ENCODE data around the gene RHCE.
A peak's percentile ranks its signal among the peaks of the same experiment; 100 is the strongest.
"Not testable (repeated sequence)": the region's sequence is repeated elsewhere in the genome, so short reads cannot be mapped to it uniquely, and the experiment has no call there.

The RHCE gene

DNA sequence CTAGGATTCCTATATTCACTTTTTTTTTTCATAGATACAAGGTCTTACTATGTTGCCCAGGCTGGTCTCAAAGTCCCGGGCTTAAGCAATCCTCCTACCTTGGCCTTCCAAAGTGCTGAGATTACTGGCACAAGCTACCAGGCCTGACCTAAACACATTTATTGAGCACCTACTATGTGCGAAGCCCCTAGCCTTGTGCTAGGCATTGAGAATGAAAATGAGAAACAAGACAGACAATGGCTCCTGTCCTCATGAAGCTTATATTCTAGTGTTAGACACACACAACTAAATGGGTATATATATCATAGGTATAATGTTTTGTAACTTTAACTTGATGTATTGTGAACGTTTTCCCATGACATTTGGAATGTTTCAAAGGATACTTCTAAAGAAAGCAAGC lies 71.0 kb downstream of the RHCE start:
- ATAC-seq, result no peak
- Mint-ChIP-seq H3K27ac (no peak overlapping the region), H3K4me3 (no peak overlapping the region), H3K36me3 (peaks cover 39% of the 10 kb centered on the region), H3K27me3 (no peaks in the 10 kb centered on the region), H3K4me1 (no peaks in the 10 kb centered on the region), H3K9me3 (no peaks in the 10 kb centered on the region)

DNA sequence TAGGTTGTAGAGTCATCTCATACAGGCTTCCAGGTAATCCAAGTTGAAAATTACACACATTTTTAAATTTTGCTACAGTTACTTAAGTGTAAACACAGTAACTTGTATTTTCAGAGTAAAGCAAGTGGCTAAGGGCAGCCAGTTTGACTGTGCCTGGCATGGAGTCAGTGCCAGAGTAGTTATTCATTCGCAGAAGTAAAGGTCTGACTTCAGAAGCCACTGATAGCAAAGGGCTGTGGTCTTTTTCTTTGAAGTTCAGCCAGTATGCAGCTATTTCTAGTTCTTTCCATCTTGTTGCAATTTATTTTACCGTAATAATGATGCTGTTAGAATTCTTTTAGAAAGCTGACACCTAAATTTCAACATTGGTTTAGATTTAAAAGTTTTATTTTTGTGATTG lies 73.1 kb downstream of the RHCE start:
- H3K36me3 Mint-ChIP-seq, result peaks cover 47% of the 10 kb centered on the region
- peaks cover 10% of the 10 kb centered on the region for H3K4me1 Mint-ChIP-seq
- H3K9me3 Mint-ChIP-seq, result no peaks in the 10 kb centered on the region
- H3K27me3 Mint-ChIP-seq, result no peaks in the 10 kb centered on the region
- H3K4me3 Mint-ChIP-seq, result no peak overlapping the region
- no peak overlapping the region for H3K27ac Mint-ChIP-seq
- no peak for ATAC-seq

GRCh38 chr1:25343872-25344271 lies 76.8 kb downstream of the RHCE start:
- Mint-ChIP-seq H3K27ac (no peak overlapping the region), H3K4me1 (peaks cover 35% of the 10 kb centered on the region), H3K27me3 (no peaks in the 10 kb centered on the region), H3K36me3 (peaks cover 37% of the 10 kb centered on the region), H3K9me3 (no peaks in the 10 kb centered on the region), H3K4me3 (no peak overlapping the region)
- ATAC-seq, result no peak

DNA sequence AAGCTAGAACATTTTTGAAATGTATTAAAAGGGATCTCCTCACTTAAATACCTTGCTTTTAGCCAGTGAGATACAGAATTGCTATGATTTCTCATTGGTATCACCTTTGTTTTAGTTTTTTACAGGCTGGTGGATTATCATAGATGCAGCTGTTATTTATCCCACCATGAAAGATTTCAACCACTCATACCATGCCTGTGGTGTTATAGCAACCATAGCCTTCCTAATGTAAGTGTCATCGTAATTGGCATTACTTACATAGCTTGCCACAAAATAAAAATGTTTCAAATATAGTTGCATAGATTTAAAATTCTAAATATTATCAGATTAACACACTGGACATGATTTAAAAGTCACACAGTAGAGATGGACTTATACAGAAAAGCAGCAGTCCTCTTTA lies 77.8 kb downstream of the RHCE start:
- H3K4me1 Mint-ChIP-seq, result peaks cover 35% of the 10 kb centered on the region
- no peak overlapping the region for H3K27ac Mint-ChIP-seq
- no peak for ATAC-seq
- H3K36me3 Mint-ChIP-seq, result peaks cover 32% of the 10 kb centered on the region
- H3K9me3 Mint-ChIP-seq, result no peaks in the 10 kb centered on the region
- no peak overlapping the region for H3K4me3 Mint-ChIP-seq
- no peaks in the 10 kb centered on the region for H3K27me3 Mint-ChIP-seq

- Mint-ChIP-seq H3K27ac (no peak overlapping the region), H3K27me3 (no peaks in the 10 kb centered on the region), H3K4me3 (no peak overlapping the region), H3K9me3 (no peaks in the 10 kb centered on the region), H3K4me1 (peaks cover 35% of the 10 kb centered on the region), H3K36me3 (peaks cover 27% of the 10 kb centered on the region)
- ATAC-seq, result no peak
Observed at GRCh38 chr1:25341746-25342145, 78.9 kb downstream of the RHCE start.

DNA sequence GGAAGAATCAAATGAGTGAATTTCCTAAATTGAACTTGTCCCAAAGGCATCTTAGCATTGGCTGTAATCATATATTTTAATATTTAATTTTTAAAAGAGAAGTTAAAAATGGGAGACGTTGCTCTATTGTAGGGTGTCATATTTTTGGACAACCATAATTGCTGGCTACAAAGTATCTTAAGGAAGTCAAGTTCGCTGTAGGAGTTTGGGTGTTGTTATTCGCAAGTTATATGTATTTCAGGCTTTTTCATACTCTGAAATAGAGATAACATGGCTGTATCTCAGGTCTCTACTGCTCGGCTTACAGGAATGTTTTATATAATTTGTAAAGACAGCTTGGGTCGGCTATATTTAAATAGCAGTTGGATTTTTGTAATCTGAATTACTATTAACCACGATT lies 81.6 kb downstream of the RHCE start:
- Mint-ChIP-seq H3K36me3 (peaks cover 13% of the 10 kb centered on the region), H3K9me3 (no peaks in the 10 kb centered on the region), H3K27ac (peak overlapping the region; percentile 97), H3K4me1 (peaks cover 41% of the 10 kb centered on the region), H3K4me3 (peak overlapping the region; percentile 94), H3K27me3 (no peaks in the 10 kb centered on the region)
- no peak for ATAC-seq

GRCh38 chr1:25338188-25338981 lies 82.2 kb downstream of the RHCE start, which contains the start of gene TMEM50A:
Gene TMEM50A, plus strand, starts transcription at chr1:25338334. Its CDS starts 2,153 bp downstream, at chr1:25340487.
- Mint-ChIP-seq H3K4me1 (peaks cover 35% of the 10 kb centered on the region), H3K36me3 (peaks cover 7% of the 10 kb centered on the region), H3K4me3 (peak within 1 kb of the TSS; percentile 94)

DNA sequence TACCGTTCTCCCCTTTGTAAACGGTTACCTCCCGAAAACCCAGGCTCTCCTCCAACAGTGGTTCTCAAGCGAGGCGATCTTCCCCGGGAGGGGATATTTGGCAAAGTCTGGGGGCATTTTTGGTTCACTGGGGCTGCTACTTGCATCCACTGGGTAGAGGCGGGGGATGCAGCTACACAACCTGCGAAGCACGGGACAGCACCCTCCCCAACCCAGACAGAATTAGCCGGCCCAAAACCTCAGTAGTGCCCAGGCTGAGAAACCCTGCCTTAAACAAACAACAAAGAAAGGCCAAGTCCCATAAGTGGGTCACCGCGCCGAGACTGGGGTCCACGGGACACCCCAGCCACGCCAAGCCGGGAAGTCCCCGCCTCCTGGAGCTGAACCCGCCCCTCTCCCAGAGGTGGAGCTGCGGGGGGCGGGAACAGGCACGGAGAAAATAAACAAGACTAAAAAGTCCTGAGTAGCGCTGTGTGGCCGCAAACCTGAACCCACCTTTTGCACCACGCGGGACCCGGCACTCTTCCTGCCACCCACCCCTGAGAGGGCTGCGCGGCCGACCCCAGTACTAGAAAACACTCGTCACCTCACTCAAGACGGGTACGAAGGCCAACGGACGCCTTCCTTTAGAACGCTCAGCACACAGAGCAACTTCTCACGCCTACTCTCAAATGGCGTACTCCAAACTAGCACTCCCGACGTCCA lies 83.0 kb downstream of the RHCE start:
- H3K36me3 Mint-ChIP-seq, H3K9me3 Mint-ChIP-seq, H3K27me3 Mint-ChIP-seq: not testable (repeated sequence)
- peaks cover 36% of the 10 kb centered on the region for H3K4me1 Mint-ChIP-seq
- peak overlapping the region; percentile 94 for H3K4me3 Mint-ChIP-seq
- peak overlapping the region; percentile 97 for H3K27ac Mint-ChIP-seq
- ATAC-seq, result peak; percentile 78

More at GRCh38 chr1:25338188-25338981, 82.2 kb downstream of the RHCE start, which contains the start of gene TMEM50A:
- ATAC-seq, result peak; percentile 91
- Mint-ChIP-seq H3K9me3 (no peaks in the 10 kb centered on the region), H3K27ac (peak within 1 kb of the TSS; percentile 97), H3K27me3 (no peaks in the 10 kb centered on the region)

DNA sequence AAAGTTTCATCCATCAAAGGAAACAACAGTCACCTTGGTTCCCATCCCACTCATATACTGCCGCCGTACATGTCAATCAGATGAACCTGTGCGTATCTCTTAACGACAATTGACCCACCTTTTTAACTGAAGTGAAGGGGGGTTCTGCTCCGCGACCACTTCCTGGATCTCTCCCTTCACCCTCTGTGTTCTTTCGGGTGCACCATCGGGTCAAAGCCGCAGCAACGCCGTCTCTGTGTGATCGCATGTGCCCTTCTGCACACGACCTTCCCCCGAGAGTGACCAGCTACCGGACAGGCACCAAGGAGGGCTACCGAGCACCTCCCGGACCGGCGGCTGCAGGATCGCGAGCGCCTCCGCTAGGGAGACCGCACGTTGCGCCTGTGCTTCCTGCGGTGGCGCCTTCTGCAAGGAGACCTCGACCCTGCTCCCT lies 83.7 kb downstream of the RHCE start:
- not testable (repeated sequence) for H3K27me3 Mint-ChIP-seq, H3K36me3 Mint-ChIP-seq, H3K9me3 Mint-ChIP-seq
- Mint-ChIP-seq H3K4me1 (peaks cover 37% of the 10 kb centered on the region), H3K27ac (peak overlapping the region; percentile 75), H3K4me3 (peak overlapping the region; percentile 85)
- peak; percentile 15 for ATAC-seq

GRCh38 chr1:25329950-25330349 lies 90.7 kb downstream of the RHCE start:
- not testable (repeated sequence) for H3K36me3 Mint-ChIP-seq, H3K4me3 Mint-ChIP-seq, H3K27me3 Mint-ChIP-seq, H3K27ac Mint-ChIP-seq, H3K9me3 Mint-ChIP-seq
- H3K4me1 Mint-ChIP-seq, result peaks cover 23% of the 10 kb centered on the region
- peak; percentile 43 for ATAC-seq

DNA sequence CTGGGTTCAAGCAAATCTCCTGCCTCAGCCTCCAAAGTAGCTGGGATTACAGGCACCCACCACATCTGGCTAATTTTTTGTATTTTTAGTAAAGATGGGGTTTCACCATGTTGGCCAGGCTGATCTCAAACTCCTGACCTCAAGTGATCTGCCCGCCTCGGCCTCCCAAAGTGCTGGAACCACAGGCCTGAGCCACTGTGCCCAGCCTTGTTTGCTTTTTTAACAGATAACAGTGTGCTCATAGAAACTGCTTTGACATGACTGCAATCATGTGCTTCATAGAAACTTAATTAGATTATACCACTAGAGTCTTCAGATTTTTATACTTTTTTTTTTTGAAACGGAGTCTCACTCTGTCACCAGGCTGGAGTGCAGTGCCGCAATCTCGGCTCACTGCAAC lies 91.3 kb downstream of the RHCE start:
- not testable (repeated sequence) for H3K27ac Mint-ChIP-seq, ATAC-seq, H3K36me3 Mint-ChIP-seq, H3K4me3 Mint-ChIP-seq, H3K27me3 Mint-ChIP-seq, H3K9me3 Mint-ChIP-seq
- H3K4me1 Mint-ChIP-seq, result peaks cover 18% of the 10 kb centered on the region

DNA sequence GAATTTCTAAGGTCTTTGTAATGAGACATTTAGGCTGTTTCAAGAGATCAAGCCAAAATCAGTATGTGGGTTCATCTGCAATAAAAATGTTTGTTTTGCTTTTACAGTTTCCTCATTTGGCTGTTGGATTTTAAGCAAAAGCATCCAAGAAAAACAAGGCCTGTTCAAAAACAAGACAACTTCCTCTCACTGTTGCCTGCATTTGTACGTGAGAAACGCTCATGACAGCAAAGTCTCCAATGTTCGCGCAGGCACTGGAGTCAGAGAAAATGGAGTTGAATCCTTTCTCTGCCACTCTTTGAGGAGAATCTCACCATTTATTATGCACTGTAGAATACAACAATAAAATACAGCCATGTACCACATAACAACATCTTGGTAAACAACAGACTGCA lies 91.8 kb downstream of the RHCE start:
- H3K36me3 Mint-ChIP-seq, H3K9me3 Mint-ChIP-seq, H3K27ac Mint-ChIP-seq, ATAC-seq, H3K4me3 Mint-ChIP-seq, H3K27me3 Mint-ChIP-seq: not testable (repeated sequence)
- peaks cover 16% of the 10 kb centered on the region for H3K4me1 Mint-ChIP-seq

GRCh38 chr1:25327864-25328790 lies 92.5 kb downstream of the RHCE start:
- H3K4me1 Mint-ChIP-seq, result peaks cover 16% of the 10 kb centered on the region
- H3K36me3 Mint-ChIP-seq, H3K4me3 Mint-ChIP-seq, H3K27me3 Mint-ChIP-seq, H3K27ac Mint-ChIP-seq, H3K9me3 Mint-ChIP-seq, ATAC-seq: not testable (repeated sequence)

- H3K4me3 Mint-ChIP-seq, ATAC-seq, H3K36me3 Mint-ChIP-seq, H3K27me3 Mint-ChIP-seq, H3K4me1 Mint-ChIP-seq, H3K9me3 Mint-ChIP-seq, H3K27ac Mint-ChIP-seq: not testable (repeated sequence)
Observed at GRCh38 chr1:25324407-25324806, 96.2 kb downstream of the RHCE start.

- H3K4me3 Mint-ChIP-seq, H3K36me3 Mint-ChIP-seq, ATAC-seq, H3K4me1 Mint-ChIP-seq, H3K27ac Mint-ChIP-seq, H3K9me3 Mint-ChIP-seq, H3K27me3 Mint-ChIP-seq: not testable (repeated sequence)
Observed at GRCh38 chr1:25322127-25322526, 98.5 kb downstream of the RHCE start.

All from stimulated activated memory B cell treated with anti-CD40 and anti-IgM and Interleukin-4, amounts not matched to agents 10 μg/mL and 1 μg/mL and 100 μg/mL, for 72 hours (primary cell).